B cell (primary cell): ENCODE results near the gene ACTN2. TPM values are rescaled to one million over a fixed set of nuclear protein-coding genes. Genes with fewer than 3 reads are reported as not detected.

Experiments used
- ATAC-seq: fragments of 200-7000 bp; cut with Tn5 transposase; one replicate; pipeline ENCODE4 v1.10.0; 2021; ENCODE audit warnings: low read depth, mild to moderate bottlenecking, moderate number of reproducible peaks, moderate library complexity
- CTCF ChIA-PET: fragments of 350-600 bp; sonication (Branson Sonifier 250); formaldehyde crosslinking; loops from one replicate; lab custom pipeline; 2021; ENCODE audit warnings: antibody characterized with exemption, inconsistent platforms; lab: Charles Lee
- POLR2A ChIA-PET: fragments of 350-600 bp; sonication (Branson Sonifier 250); formaldehyde crosslinking; loops from one replicate; lab custom pipeline; 2021; ENCODE audit warnings: antibody characterized with exemption; lab: Charles Lee
- DNase-seq: peaks from one replicate; pipeline ENCODE4 v3.0.0; 2013
- H2AFZ ChIP-seq: 2 replicates; pipeline ENCODE4 v1.6.1; 2012; ENCODE audit warnings: mild to moderate bottlenecking, low read depth, low read length; ENCODE audit not compliant: insufficient read depth, poor library complexity, severe bottlenecking
- H3K27ac ChIP-seq, 2 donors: 1 replicate in 1 of 2; 2 replicates in 1 of 2; pipeline ENCODE4 v1.5.1; 2012 to 2013; ENCODE audit warnings: low read length in 2 of 2, mild to moderate bottlenecking in 2 of 2, moderate library complexity in 1 of 2
- H3K27me3 ChIP-seq, 4 experiments: fragments of 200-600 bp in 1 of 4; sonication (generic) in 1 of 4; replicated peaks in 1 of 4; 1 replicate in 2 of 4; 2 replicates in 2 of 4; pipeline versions ENCODE4 v1.6.1 to v1.7.0; 2013 to 2016; ENCODE audit warnings: low read length in 3 of 4, mild to moderate bottlenecking in 2 of 4, mixed read lengths in 1 of 4, moderate library complexity in 1 of 4; ENCODE audit not compliant: insufficient read depth in 4 of 4, control insufficient read depth in 3 of 4; ENCODE audit errors: control extremely low read depth in 1 of 4
- H3K36me3 ChIP-seq, 2 experiments: replicated peaks in 1 of 2; 1 replicate in 1 of 2; 2 replicates in 1 of 2; pipeline versions ENCODE4 v1.6.1 to v1.7.1; 2013; ENCODE audit warnings: low read length in 1 of 2; ENCODE audit not compliant: insufficient read depth in 2 of 2, control insufficient read depth in 1 of 2; ENCODE audit errors: control extremely low read depth in 1 of 2, extremely low read depth in 1 of 2
- H3K4me1 ChIP-seq, 2 donors: fragments of 200-600 bp in 1 of 2; sonication (generic) in 1 of 2; 1 replicate in 1 of 2; 2 replicates in 1 of 2; pipeline versions ENCODE4 v1.5.1 to v1.6.1; 2013 to 2017; ENCODE audit warnings: low read length in 2 of 2; ENCODE audit not compliant: control insufficient read depth in 2 of 2, insufficient read depth in 2 of 2
- H3K4me2 ChIP-seq: replicated peaks from 2 replicates; pipeline ENCODE3; 2012; ENCODE audit warnings: mild to moderate bottlenecking, low read depth, low read length; ENCODE audit not compliant: poor library complexity, severe bottlenecking
- H3K4me3 ChIP-seq, 5 experiments: fragments of 200-600 bp in 1 of 5; sonication (generic) in 1 of 5; 1 replicate in 3 of 5; 2 replicates in 2 of 5; pipeline versions ENCODE4 v1.5.1 to v1.7.0; 2011 to 2016; ENCODE audit warnings: low read length in 4 of 5, mild to moderate bottlenecking in 4 of 5, low read depth in 2 of 5, control low read depth in 1 of 5, moderate library complexity in 1 of 5; ENCODE audit not compliant: insufficient read depth in 1 of 5; ENCODE audit errors: control extremely low read depth in 1 of 5, extremely low read depth in 1 of 5
- H3K79me2 ChIP-seq: fragments of 200-600 bp; sonication (generic); one replicate; pipeline ENCODE4 v1.6.0; 2016; ENCODE audit warnings: low read length; ENCODE audit not compliant: control insufficient read depth, insufficient read depth
- H3K9ac ChIP-seq: fragments of 200-600 bp; sonication (generic); 2 replicates; pipeline ENCODE4 v1.6.1; 2017; ENCODE audit warnings: mild to moderate bottlenecking, low read length, moderate library complexity
- H3K9me3 ChIP-seq, 3 donors: one replicate each; pipeline versions ENCODE4 v1.6.1 to v1.7.1; 2013; ENCODE audit warnings: low read length in 2 of 3; ENCODE audit not compliant: control insufficient read depth in 2 of 3, insufficient read depth in 1 of 3; ENCODE audit errors: control extremely low read depth in 1 of 3
- H4K20me1 ChIP-seq: 2 replicates; pipeline ENCODE4 v1.6.0; 2012; ENCODE audit warnings: mild to moderate bottlenecking, low read length; ENCODE audit not compliant: insufficient read depth, control insufficient read depth, poor library complexity, severe bottlenecking
- H3K27ac Mint-ChIP-seq: one replicate; pipeline ENCODE4 v1.8.0; 2021; ENCODE audit warnings: mixed read lengths
- H3K27me3 Mint-ChIP-seq: one replicate; pipeline ENCODE4 v1.8.0; 2021; ENCODE audit warnings: mixed read lengths
- H3K4me1 Mint-ChIP-seq: one replicate; pipeline ENCODE4 v1.8.0; 2021; ENCODE audit warnings: mixed read lengths
- H3K4me3 Mint-ChIP-seq: one replicate; pipeline ENCODE4 v1.8.0; 2021; ENCODE audit warnings: mixed read lengths
- H3K9me3 Mint-ChIP-seq: one replicate; pipeline ENCODE4 v1.8.0; 2022; ENCODE audit warnings: mixed read lengths; ENCODE audit not compliant: insufficient read depth
- EZH2 ChIP-seq: IDR thresholded peaks from 2 replicates; pipeline ENCODE4 v1.6.1; 2012; ENCODE audit warnings: borderline replicate concordance, low read depth, mild to moderate bottlenecking, moderate library complexity, low read length; ENCODE audit not compliant: insufficient read depth, poor library complexity, severe bottlenecking
- WGBS: methylation state at CpG from one replicate; pipeline ENCODE4 v1.1.5; 2013; ENCODE audit warnings: missing lambda C conversion rate; ENCODE audit not compliant: insufficient coverage; 5-methylcytosine and 5-hydroxymethylcytosine counted together
- intact Hi-C: fragments of 100-400 bp; cut with micrococcal nuclease; formaldehyde crosslinking; loops from one replicate; pipeline ENCODE4 v1.10.0; 2022
- polyA plus RNA-seq: library from polyadenylated mRNA; depleted of rRNA; stranded (reverse); fragments of >200 nt; gene quantifications from 2 replicates; pipeline ENCODE4 v1.2.3, GENCODE V29; 2012
- total RNA-seq, 2 donors: library from RNA; stranded (reverse); fragments of 120-200 nt in 1 of 2; gene quantifications; 1 replicate in 1 of 2; 2 replicates in 1 of 2; pipeline versions ENCODE4 v1.2.3 to v1.2.4, GENCODE V29; 2013 to 2022
- TF ChIP-seq, protein P1 (sequence below): fragments of 200-600 bp; IDR thresholded peaks from one replicate; pipeline ENCODE4 v1.8.0; 2022; ENCODE audit warnings: antibody characterized with exemption, mild to moderate bottlenecking

Gene ACTN2
- total and polyA plus RNA-seq, 2 donors (not counting 1 experiment from before 2014, with no cell fraction given) = 0.30 TPM; not detected in 1

- no peak for TF ChIP-seq EZH2
- TF ChIP-seq, protein P1, sequence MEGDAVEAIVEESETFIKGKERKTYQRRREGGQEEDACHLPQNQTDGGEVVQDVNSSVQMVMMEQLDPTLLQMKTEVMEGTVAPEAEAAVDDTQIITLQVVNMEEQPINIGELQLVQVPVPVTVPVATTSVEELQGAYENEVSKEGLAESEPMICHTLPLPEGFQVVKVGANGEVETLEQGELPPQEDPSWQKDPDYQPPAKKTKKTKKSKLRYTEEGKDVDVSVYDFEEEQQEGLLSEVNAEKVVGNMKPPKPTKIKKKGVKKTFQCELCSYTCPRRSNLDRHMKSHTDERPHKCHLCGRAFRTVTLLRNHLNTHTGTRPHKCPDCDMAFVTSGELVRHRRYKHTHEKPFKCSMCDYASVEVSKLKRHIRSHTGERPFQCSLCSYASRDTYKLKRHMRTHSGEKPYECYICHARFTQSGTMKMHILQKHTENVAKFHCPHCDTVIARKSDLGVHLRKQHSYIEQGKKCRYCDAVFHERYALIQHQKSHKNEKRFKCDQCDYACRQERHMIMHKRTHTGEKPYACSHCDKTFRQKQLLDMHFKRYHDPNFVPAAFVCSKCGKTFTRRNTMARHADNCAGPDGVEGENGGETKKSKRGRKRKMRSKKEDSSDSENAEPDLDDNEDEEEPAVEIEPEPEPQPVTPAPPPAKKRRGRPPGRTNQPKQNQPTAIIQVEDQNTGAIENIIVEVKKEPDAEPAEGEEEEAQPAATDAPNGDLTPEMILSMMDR = no peak
- Histone ChIP-seq H3K36me3 (no peaks in the 10 kb centered on the region), H4K20me1 (no peaks in the 10 kb centered on the region), H2AFZ (no peak overlapping the region), H3K27ac (no peak overlapping the region), H3K4me1 (no peaks in the 10 kb centered on the region), H3K9ac (no peak overlapping the region), H3K4me3 (no peak overlapping the region), H3K27me3 (no peaks in the 10 kb centered on the region), H3K79me2 (no peaks in the 10 kb centered on the region), H3K4me2 (no peak overlapping the region), H3K9me3 (no peaks in the 10 kb centered on the region)
- Mint-ChIP-seq H3K4me1 (no peaks in the 10 kb centered on the region), H3K27me3 (peaks cover 5% of the 10 kb centered on the region), H3K9me3 (no peaks in the 10 kb centered on the region), H3K27ac (no peak overlapping the region), H3K4me3 (no peak overlapping the region)
- POLR2A ChIA-PET = no interaction called here
- WGBS = 92% methylated on average over 2 of the region's 4 CpGs
- CTCF ChIA-PET = interaction anchor here (0.5 kb wide), 1 partner anchor 23 kb away, joined by 3 read pairs; no protein-coding TSS in a partner anchor
- intact Hi-C loops = no loop called here
- ATAC-seq (no peak), DNase-seq (no peak)
Observed at GRCh38 chr1:236751935-236752334, 65.6 kb downstream of the ACTN2 start.

GRCh38 chr1:236753516-236753915, 67.2 kb downstream of the ACTN2 start:
- Histone ChIP-seq H3K4me2 (no peak overlapping the region), H3K36me3 (no peaks in the 10 kb centered on the region), H3K4me1 (no peaks in the 10 kb centered on the region), H2AFZ (no peak overlapping the region), H3K27me3 (no peaks in the 10 kb centered on the region), H3K4me3 (no peak overlapping the region), H4K20me1 (no peaks in the 10 kb centered on the region), H3K27ac (no peak overlapping the region), H3K9me3 (no peaks in the 10 kb centered on the region), H3K9ac (no peak overlapping the region), H3K79me2 (no peaks in the 10 kb centered on the region)
- DNase-seq (no peak), ATAC-seq (no peak)
- TF ChIP-seq, protein P1 = no peak
- TF ChIP-seq EZH2 = no peak
- Mint-ChIP-seq H3K4me3 (no peak overlapping the region), H3K27me3 (peaks cover 5% of the 10 kb centered on the region), H3K4me1 (no peaks in the 10 kb centered on the region), H3K9me3 (no peaks in the 10 kb centered on the region), H3K27ac (no peak overlapping the region)
- intact Hi-C loops = no loop called here
- WGBS = 77% methylated on average over 5 of the region's 5 CpGs
- CTCF ChIA-PET = interaction anchor here (1.2 kb wide), 1 partner anchor 117 kb away, joined by 4 read pairs; no protein-coding TSS in a partner anchor
- POLR2A ChIA-PET = no interaction called here
